ENCODE measurements around the gene PLXNA2. TPM values are rescaled to one million over a fixed set of nuclear protein-coding genes. Genes with fewer than 3 reads are reported as not detected.

The PLXNA2 gene
- total RNA-seq, result 47.5 TPM

GRCh38 chr1:208243967-208244916 lies at the start of gene PLXNA2:
Gene PLXNA2, minus strand, starts transcription at chr1:208244384. Its CDS starts 26,462 bp downstream, at chr1:208217922.

Small RNAs within 50 kb of the gene (small RNA-seq; reads per million reads assigned to genes)
- not detected for gene AL606753.1
